Activated effector memory CD4-positive, alpha-beta T cell treated with Interleukin-2 at 50 U/mL for 16 hours (primary cell): ENCODE measurements around the gene LDLRAD4.

Source experiments
- DNase-seq: peaks from one replicate; pipeline ENCODE4 v3.0.0-alpha.2; 2020

LDLRAD4 gene

GRCh38 chr18:13393338-13393737 lies 174.8 kb downstream of the LDLRAD4 start:
- no peak for DNase-seq

DNA sequence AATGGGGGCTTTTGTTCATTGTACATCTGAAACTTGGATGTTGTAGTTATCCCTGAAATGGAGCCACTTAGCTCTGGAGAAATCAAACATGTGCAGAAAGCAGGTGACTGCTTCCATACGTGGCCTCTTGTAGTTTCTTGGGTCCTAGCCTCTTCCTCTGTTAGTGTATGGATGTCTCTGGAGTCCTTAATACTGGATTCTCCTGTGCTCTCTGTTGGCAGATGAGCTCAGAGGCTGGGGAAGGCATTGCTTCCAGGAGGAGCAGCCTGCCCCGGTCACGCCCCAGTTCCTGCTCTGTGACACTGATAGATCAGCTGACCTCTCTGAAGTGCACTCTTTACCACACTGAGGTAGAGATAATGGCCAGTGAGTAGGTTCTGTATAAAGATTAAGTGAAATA lies 176.2 kb downstream of the LDLRAD4 start:
- no peak for DNase-seq

DNA sequence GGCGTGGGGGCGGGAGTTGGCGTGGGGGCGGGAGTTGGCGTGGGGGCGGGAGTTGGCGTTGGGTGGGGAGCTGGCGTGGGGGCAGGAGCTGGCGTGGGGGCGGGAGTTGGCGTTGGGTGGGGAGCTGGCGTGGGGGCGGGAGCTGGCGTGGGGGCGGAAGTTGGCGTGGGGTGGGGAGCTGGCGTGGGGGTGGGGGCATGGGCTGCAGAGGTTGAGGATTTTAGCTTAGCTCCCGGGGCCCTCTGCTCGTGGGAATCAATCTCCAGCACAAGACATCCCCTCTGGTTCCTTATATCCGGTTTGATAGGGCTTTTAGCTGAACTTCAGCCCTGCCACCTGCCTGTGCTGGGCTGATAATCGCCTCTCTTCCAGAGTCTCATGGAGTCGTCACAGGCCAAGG lies 177.0 kb downstream of the LDLRAD4 start:
- no peak for DNase-seq

DNA sequence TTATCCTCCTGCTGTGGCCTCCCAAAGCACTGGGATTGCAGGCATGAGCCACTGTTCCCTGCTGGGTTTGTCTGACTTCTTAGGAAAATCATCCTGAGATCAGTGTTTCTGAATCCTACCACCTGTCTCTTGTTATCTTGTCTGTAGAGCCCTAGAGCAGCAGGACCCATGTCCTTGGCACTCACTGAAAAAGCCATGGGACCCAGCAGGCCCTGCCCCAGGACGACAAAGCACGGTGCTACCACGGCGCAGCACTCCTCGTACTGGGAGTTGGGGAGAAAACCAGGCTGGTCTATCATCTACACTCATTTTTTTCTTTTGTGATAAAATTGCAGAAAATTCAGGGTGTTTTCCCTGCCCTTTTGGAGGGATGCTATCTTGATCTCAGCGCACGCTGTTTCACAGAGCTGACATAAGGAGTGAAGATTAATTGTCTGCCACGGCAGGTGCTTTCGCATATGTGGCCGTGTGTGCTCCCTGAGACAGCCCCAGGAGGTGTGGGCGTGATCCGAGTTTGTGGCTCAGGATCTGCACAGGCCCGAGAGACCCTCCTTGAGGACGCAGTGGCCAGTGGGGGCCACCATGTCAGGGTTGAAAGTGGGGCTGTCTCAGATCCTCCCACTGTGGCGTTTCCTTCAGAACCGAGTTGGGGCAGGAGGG lies 179.1 kb downstream of the LDLRAD4 start:
- DNase-seq, result no peak

GRCh38 chr18:13398631-13399030 lies 180.1 kb downstream of the LDLRAD4 start:
- no peak for DNase-seq

GRCh38 chr18:13399511-13399910 lies 181.0 kb downstream of the LDLRAD4 start:
- no peak for DNase-seq

DNA sequence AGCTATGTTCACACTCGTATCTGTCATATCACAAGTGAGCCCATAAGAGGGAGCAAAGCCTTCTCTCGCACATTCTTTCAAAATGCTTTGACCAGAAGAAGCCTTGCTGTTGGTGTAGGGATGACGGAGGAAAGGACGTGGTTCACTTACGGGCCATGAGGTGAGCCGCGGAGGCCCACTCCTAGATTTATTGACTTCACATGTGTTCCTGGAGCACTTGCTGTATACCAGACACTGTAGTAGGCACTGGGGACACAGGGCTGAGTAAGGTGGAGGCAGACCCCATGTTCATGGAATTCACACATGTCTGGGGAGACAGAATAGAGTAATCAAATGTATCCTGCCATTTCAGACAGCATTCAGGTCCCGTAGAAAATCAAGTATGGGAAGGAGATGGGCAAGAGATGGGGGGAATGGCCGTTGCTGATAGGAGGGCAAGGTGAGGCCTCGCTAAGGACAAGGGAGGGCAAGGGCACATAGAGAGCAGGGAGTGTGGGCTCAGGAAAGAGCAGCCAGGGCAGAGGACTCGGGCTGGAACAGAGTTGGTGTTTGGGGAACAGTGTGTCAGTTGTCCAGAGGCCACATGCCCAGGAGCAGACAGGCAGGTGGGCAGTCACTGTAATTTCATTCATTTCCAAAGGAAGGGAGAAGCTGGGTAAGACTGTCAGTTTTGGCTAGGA lies 182.2 kb downstream of the LDLRAD4 start:
- no peak for DNase-seq

- DNase-seq, result no peak
Observed at GRCh38 chr18:13401404-13401803, 182.8 kb downstream of the LDLRAD4 start.

DNA sequence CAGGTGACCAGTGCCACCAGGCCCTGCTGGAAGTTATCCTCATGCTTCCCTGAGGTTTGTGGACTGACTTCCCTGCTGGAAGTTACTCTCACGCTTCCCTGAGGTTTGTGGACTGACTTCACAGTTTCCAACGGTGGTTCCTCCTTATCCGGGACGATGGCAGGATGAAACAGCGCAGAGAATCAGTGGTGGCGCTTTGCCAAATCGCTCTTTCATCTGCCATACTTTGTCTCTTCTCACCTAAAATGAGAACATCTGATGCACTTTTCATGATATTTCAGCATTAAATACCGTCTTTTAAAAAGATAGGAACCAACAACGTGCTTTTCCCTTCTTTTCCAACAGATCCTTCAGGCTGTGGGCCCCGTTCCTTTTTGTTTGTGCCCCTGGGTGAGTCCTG lies 183.3 kb downstream of the LDLRAD4 start:
- DNase-seq, result no peak

- no peak for DNase-seq
Observed at GRCh38 chr18:13403786-13404549, 185.4 kb downstream of the LDLRAD4 start.

DNA sequence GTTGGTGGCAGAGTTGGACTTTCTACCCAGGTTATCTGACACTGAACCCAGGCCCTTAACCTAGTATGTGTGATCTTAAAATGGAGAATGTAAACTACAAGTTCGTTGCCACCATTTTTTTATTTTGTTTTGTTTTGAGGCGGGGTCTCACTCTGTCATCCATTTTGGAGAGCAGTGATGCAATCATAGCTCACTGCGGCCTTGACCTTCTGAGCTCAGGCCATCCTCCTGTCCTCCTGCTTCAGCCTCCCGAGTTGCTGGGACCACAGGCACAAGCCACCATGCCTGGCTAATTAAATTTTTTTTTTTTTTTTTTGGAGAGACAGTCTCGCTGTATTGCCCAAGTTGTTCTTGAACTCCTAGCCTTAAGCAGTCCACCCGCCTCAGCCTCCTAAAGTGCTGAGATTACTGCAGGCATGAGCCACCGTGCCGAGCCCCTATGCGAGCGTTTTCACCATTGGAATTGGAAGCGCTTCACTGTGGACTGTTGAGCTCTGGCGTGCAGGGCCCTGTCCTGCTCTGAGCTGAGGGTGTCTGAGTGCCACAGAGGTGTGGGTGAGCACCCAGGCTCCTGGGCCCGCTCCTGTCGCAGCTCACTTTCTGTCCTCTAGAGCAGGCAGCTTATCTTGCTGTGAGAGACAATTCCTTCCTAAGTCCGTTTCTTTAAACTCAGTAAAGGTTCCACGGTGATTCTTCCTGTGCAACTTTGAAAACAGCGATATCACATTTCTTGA lies 186.9 kb downstream of the LDLRAD4 start:
- DNase-seq, result no peak

- DNase-seq, result no peak
Observed at GRCh38 chr18:13406049-13406615, 187.6 kb downstream of the LDLRAD4 start.

GRCh38 chr18:13406736-13407135 lies 188.2 kb downstream of the LDLRAD4 start:
- no peak for DNase-seq

DNA sequence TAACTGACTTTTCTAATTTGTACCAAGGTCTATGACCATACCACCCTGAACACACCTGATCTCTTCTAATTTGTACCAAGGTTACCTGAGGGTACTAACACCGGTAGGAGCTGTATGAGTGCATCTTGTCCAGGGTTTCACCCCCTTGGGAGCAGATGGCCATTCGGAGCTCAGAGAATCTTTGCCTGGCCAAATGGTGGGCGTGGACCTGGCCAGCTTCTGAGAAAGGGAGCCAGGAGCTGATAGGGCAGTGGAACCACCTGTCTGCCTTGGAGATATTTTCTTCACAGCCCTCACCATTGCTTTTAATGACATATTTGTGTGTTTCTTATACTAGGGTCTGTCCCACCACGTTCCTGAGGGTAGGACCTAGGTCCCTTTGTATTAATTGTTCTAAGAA lies 188.9 kb downstream of the LDLRAD4 start:
- no peak for DNase-seq

DNA sequence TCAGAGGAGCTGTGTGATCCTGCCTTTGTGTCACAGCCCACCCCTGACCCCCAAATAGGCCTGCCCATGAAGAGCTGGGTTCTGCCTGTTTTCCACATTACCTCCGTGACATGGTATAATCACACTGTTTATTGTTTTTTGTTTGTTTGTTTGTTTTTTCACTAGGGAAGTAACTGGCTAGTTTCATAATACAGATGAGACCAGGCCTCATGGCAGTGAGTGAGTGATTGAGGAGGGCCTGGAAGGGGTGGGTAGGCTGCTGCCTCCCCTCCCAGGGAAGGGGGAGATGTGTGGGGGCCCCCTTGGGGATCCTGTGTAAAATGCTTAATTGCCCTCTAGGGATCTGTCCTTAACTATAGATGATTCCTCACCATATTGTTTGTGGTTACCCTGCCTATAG lies 190.5 kb downstream of the LDLRAD4 start:
- DNase-seq, result no peak

DNA sequence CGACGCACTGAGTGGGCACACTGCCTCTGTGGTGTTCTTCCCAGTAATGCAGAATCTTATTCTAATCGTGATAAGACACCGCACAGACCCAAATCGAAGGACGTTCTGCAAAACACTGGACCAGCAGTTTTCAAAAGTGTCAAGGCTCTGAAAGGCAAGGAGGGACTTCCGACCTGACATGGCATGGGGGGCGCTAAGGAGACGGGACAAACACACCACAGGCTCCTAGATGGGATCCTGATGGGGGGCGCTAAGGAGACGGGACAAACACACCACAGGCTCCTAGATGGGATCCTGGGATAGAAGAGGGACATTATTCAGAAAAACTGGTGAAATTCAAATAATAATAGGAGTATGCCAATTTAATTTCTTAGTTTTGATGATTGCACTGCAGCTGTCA lies 191.4 kb downstream of the LDLRAD4 start:
- no peak for DNase-seq

- no peak for DNase-seq
Observed at GRCh38 chr18:13410471-13410870, 191.9 kb downstream of the LDLRAD4 start.

DNA sequence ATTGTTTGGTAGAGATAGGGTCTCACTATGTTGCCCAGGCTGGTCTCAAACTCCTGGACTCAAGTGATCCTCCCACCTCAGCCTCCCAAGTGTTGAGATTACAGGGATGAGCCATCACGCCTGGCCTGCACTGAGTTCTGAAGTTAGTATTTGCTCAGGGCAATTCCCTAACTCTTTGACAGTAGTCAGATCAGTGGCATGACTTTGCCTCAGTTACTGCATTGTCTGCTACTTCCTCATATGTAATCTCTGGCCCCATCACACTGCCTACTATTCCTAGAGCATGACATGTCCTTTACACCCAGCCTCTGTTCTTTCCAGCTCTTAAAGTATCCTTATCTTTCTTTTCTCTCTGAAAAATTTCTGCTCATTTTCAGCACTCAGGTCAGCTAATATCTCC lies 193.5 kb downstream of the LDLRAD4 start:
- no peak for DNase-seq

GRCh38 chr18:13412901-13413300 lies 194.3 kb downstream of the LDLRAD4 start:
- no peak for DNase-seq

DNA sequence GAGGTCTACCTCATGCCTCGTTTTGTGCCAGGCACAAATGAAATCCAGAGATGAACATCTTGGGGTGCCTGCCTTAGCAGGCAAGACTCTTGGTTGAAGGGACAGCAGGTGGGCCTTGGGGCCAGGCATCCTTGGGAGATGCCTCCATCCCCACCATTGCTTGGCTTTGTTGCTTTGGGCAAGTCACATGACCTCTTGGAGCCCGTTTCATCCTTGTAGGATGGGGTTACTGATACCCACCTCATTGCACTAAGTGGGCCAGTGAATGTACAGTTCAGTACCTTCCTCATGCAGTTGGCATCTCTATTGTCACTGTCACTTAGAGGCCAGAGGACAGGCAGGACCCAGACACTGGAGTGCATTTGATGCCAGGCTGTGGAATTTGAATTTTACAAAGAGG lies 195.5 kb downstream of the LDLRAD4 start:
- no peak for DNase-seq

DNA sequence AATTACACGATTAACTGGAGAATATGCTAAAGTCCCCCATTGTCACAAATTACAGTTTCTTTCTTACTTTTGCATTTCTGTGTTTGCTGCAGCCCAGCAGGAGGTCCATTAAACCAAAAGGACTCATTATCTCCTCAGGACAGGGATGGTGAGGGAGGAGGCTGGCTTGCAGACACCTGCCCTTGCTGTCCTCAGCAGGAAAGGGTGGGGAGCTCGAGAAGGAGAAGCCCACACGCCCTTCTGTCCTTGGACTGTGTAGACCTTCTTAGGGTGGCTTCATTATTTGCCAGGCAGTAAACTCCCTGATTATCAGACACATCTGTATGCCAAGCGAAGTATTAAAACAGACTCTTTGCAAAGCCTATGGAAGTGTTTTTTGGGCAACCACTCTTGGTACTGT lies 196.0 kb downstream of the LDLRAD4 start:
- DNase-seq, result no peak

DNA sequence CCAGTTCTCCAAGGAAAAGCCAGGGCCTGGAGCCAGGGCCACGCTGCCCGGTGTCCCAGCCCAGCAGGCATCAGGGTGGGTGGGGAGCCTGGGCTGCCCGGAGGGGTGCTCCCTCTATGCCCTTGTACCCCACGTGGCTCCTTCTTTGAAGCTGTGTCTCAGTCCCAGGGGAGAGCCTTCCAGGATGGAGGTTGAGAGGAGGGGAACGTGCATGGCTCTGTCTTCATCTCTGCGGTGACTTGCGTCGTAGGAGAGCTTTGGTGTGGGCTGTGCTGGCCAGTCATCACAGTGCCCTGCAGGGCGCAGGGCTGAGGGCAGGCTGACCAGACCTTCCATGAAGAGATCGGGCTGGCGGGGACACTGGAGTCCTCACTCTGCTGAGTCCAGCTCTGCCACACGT lies 197.2 kb downstream of the LDLRAD4 start:
- no peak for DNase-seq

- no peak for DNase-seq
Observed at GRCh38 chr18:13416208-13416607, 197.6 kb downstream of the LDLRAD4 start.
